Tibial nerve (tissue), 4 donors: ENCODE results near the gene RUSC1. TPM values are rescaled to one million over a fixed set of nuclear protein-coding genes. Genes with fewer than 3 reads are reported as not detected.
A peak's percentile ranks its signal among the peaks of the same experiment; 100 is the strongest.

ENCODE experiments used
- DNase-seq, 2 donors: peaks; one replicate each; pipeline ENCODE4 v3.0.0-alpha.2; 2019; ENCODE audit warnings: low spot score in 2 of 2
- H3K27ac ChIP-seq, 4 donors: fragments of 200-600 bp; sonication (generic) in 3 of 4; one replicate each; pipeline ENCODE4 v1.5.1; 2017 to 2019; ENCODE audit warnings: mild to moderate bottlenecking in 1 of 4
- H3K27me3 ChIP-seq, 2 donors: fragments of 200-600 bp; sonication (generic) in 1 of 2; one replicate each; pipeline versions ENCODE4 v1.5.1 to v1.6.0; 2017 to 2019
- H3K36me3 ChIP-seq, 3 donors: fragments of 200-600 bp; sonication (generic); one replicate each; pipeline ENCODE4 v1.5.1; 2018 to 2019
- H3K4me1 ChIP-seq, 4 donors: fragments of 200-600 bp; sonication (generic) in 3 of 4; one replicate each; pipeline ENCODE4 v1.5.1; 2017 to 2019
- H3K4me3 ChIP-seq, 4 donors: fragments of 200-600 bp; sonication (generic) in 3 of 4; one replicate each; pipeline ENCODE4 v1.5.1; 2017 to 2019; ENCODE audit warnings: mild to moderate bottlenecking in 1 of 4, moderate library complexity in 1 of 4
- H3K9me3 ChIP-seq, 4 donors: fragments of 200-600 bp; sonication (generic) in 3 of 4; one replicate each; pipeline ENCODE4 v1.5.1; 2017 to 2019
- EP300 ChIP-seq, 2 donors: sonication (generic); formaldehyde crosslinking; IDR thresholded peaks; one replicate each; pipeline ENCODE4 v1.6.1; 2017; ENCODE audit warnings: antibody characterized with exemption in 2 of 2, mild to moderate bottlenecking in 1 of 2
- POLR2A ChIP-seq, 2 donors: fragments of 450-650 bp; IDR thresholded peaks; one replicate each; pipeline ENCODE4 v1.6.1; 2017; ENCODE audit warnings: antibody characterized with exemption in 2 of 2, mild to moderate bottlenecking in 2 of 2, moderate library complexity in 2 of 2
- WGBS, 2 donors: methylation state at CpG; one replicate each; pipeline ENCODE4 v1.1.5; 2018; 5-methylcytosine and 5-hydroxymethylcytosine counted together
- total RNA-seq, 4 donors: library from RNA; depleted of rRNA; stranded (reverse); fragments of >200 nt; gene quantifications; one replicate each; pipeline ENCODE4 v1.1.0, GENCODE V29; 2016
- TF ChIP-seq, protein P1 (sequence below), 5 experiments: fragments of 200-600 bp in 3 of 5; fragments of 450-650 bp in 2 of 5; sonication (generic) in 3 of 5; IDR thresholded peaks; one replicate each; pipeline ENCODE4 v1.5.1; 2016 to 2019; ENCODE audit warnings: antibody characterized with exemption in 5 of 5, mild to moderate bottlenecking in 3 of 5, moderate library complexity in 2 of 5

Gene RUSC1
- total RNA-seq, 4 donors from 2014 or later = 22.2 to 36.0 (median 26.5) TPM

DNA sequence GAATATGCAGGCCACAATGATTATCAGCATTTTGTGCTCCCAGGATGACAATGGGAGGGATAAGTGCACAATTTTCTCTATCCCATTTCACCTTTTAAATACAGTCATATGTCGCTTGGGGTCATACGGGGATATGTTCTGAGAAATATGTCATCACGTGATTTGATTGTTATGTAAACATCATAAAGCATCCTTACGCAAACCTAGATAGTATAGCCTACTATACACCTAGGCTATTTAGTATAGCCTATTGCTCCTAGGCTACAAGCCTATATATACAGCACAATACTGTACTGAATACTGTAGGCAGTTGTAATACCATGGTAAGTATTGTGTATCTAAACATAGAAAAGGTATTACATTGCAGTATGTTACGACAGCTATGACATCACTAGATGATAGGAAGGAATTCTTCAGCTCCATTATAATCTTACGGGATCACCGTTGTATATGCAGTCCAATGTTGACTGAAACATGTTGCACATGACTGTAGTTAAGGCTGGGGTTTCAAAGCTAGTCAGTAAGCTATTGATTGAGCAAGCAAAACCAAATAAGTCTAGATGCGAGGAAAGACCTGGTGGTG lies 18.9 kb downstream of the RUSC1 start:
- 88 to 89% methylated on average over 8 of the region's 8 CpGs for WGBS, 2 donors
- H3K36me3 ChIP-seq = peaks cover 2 to 97% (median 21%) of the 10 kb centered on the region in 3 donors
- TF ChIP-seq, protein P1, sequence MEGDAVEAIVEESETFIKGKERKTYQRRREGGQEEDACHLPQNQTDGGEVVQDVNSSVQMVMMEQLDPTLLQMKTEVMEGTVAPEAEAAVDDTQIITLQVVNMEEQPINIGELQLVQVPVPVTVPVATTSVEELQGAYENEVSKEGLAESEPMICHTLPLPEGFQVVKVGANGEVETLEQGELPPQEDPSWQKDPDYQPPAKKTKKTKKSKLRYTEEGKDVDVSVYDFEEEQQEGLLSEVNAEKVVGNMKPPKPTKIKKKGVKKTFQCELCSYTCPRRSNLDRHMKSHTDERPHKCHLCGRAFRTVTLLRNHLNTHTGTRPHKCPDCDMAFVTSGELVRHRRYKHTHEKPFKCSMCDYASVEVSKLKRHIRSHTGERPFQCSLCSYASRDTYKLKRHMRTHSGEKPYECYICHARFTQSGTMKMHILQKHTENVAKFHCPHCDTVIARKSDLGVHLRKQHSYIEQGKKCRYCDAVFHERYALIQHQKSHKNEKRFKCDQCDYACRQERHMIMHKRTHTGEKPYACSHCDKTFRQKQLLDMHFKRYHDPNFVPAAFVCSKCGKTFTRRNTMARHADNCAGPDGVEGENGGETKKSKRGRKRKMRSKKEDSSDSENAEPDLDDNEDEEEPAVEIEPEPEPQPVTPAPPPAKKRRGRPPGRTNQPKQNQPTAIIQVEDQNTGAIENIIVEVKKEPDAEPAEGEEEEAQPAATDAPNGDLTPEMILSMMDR (IDR thresholded peaks at IDR 0.05) = no peak
- TF ChIP-seq POLR2A (IDR thresholded peaks at IDR 0.05) (no peak), EP300 (IDR thresholded peaks at IDR 0.05) (no peak)
- H3K27me3 ChIP-seq = no peaks in the 10 kb centered on the region
- H3K4me3 ChIP-seq = no peak overlapping the region
- no peak for DNase-seq
- H3K27ac ChIP-seq = no peak overlapping the region
- no peaks in the 10 kb centered on the region for H3K9me3 ChIP-seq
- no peaks in the 10 kb centered on the region for H3K4me1 ChIP-seq

DNA sequence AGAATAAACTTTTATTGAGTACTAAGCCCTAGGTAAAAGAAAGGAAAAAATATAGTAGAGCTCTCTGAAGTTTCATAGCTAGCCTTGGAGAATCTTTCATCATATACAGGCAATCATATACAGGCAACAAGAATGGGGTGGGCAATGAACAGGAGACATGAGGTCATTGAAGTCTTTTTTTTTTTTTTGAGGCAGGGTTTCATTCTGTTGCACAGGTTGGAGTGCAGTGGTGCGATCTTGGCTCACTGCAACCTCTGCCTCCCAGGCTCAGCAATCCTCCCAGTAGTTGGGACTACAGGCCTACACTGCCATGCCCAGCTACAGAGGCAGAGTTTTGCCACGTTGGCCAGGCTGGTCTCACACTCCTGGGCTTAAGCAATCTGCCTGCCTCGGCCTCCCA lies 22.1 kb downstream of the RUSC1 start:
- Histone ChIP-seq H3K9me3 (no peaks in the 10 kb centered on the region), H3K27ac (no peak overlapping the region), H3K4me3 (no peak overlapping the region), H3K27me3 (no peaks in the 10 kb centered on the region), H3K4me1 (no peaks in the 10 kb centered on the region), H3K36me3 (peaks cover 6 to 100% (median 30%) of the 10 kb centered on the region in 3 donors)
- DNase-seq = no peak
- 82 to 97% methylated on average over 3 of the region's 3 CpGs for WGBS, 2 donors
- TF ChIP-seq, protein P1 (IDR thresholded peaks at IDR 0.05) = no peak
- TF ChIP-seq EP300 (IDR thresholded peaks at IDR 0.05) = no peak
- TF ChIP-seq POLR2A (IDR thresholded peaks at IDR 0.05) = no peak

DNA sequence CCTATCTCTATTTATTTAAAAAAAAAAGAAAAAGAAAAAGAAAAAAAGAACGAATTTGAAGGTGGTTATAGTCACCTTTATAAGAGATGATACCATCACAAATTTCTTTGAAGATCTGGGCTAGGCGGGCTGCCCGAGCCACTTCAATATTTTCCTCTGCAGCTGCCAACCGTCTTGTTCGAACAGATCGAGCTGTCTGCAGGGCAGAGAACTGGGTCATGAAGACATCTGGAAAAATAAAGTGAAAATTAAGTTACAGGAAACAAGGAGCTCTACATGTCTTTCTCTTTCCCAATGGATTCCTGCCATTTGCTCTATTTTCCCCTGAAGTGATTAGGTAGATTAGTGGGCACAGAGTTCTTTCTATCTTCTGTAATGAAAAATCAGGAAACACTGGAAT lies 31.9 kb downstream of the RUSC1 start:
- no peaks in the 10 kb centered on the region for H3K9me3 ChIP-seq
- no peak overlapping the region for H3K4me3 ChIP-seq
- H3K36me3 ChIP-seq = peaks cover 2 to 96% (median 20%) of the 10 kb centered on the region in 3 donors
- DNase-seq = no peak
- WGBS, 2 donors = 84 to 90% methylated on average over 6 of the region's 6 CpGs
- H3K27me3 ChIP-seq = no peaks in the 10 kb centered on the region
- H3K4me1 ChIP-seq = no peaks in the 10 kb centered on the region
- TF ChIP-seq EP300 (IDR thresholded peaks at IDR 0.05) = no peak
- TF ChIP-seq POLR2A (IDR thresholded peaks at IDR 0.05) = no peak
- TF ChIP-seq, protein P1 (IDR thresholded peaks at IDR 0.05) = no peak
- H3K27ac ChIP-seq = no peak overlapping the region

DNA sequence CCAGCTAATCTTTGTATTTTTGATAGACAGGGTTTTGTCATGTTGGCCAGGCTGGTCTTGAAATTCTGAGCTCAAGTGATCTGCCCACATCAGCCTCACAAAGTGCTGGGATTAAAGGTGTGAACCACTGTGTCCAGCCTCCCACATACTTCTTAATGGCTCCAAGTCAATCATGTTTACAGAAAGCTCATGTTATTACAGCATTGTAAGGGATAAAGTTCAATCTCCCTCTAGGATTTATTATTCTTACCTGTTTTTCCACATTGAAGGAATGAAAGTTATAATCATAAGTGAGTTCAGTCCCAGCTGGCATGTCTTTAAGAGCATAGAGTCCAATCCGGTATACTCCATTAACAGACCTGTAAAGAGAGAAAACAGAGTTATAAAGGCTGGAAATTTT lies 39.4 kb downstream of the RUSC1 start:
- no peak overlapping the region for H3K27ac ChIP-seq
- no peak for TF ChIP-seq EP300 (IDR thresholded peaks at IDR 0.05)
- TF ChIP-seq POLR2A (IDR thresholded peaks at IDR 0.05) = no peak
- TF ChIP-seq, protein P1 (IDR thresholded peaks at IDR 0.05) = no peak
- no peaks in the 10 kb centered on the region for H3K27me3 ChIP-seq
- H3K36me3 ChIP-seq = peaks cover 0 to 79% (median 20%) of the 10 kb centered on the region in 3 donors
- no peaks in the 10 kb centered on the region for H3K4me1 ChIP-seq
- WGBS, 2 donors = 88 to 100% methylated on average over 1 of the region's 1 CpG
- H3K4me3 ChIP-seq = no peak overlapping the region
- H3K9me3 ChIP-seq = no peaks in the 10 kb centered on the region
- no peak for DNase-seq

DNA sequence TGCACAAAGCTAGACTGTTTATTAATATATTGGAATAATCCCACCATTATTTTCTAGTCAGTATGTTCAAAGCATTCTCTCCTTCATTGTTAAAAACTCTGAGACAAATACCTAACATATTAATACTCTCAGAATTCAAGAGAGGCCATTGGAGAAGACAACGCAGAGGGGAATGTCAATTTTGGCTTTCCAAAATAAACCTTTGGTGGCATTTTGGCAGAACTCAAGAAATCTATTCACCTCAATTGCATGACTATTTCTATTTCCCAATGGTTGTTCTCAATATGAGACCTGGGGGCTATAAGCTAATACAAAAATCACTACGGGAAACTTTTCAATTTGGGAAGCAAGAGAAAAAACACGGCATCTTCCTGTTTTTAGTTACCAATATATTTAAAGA lies 58.5 kb downstream of the RUSC1 start:
- WGBS, 2 donors = 15 to 28% methylated on average over 3 of the region's 3 CpGs
- H3K27ac ChIP-seq = peak overlapping the region in 1 of 4 donors; percentile 47
- H3K4me1 ChIP-seq = peaks cover 0 to 36% (median 4%) of the 10 kb centered on the region in 4 donors
- no peak overlapping the region for H3K4me3 ChIP-seq
- H3K9me3 ChIP-seq = no peaks in the 10 kb centered on the region
- no peak for DNase-seq
- H3K27me3 ChIP-seq = no peaks in the 10 kb centered on the region
- H3K36me3 ChIP-seq = peaks cover 0 to 64% (median 15%) of the 10 kb centered on the region in 3 donors
- TF ChIP-seq POLR2A (IDR thresholded peaks at IDR 0.05) (no peak), EP300 (IDR thresholded peaks at IDR 0.05) (no peak)
- TF ChIP-seq, protein P1 (IDR thresholded peaks at IDR 0.05) = no peak
